ENCODE measurements around the gene NKX2-2. TPM values are rescaled to one million over a fixed set of nuclear protein-coding genes. Genes with fewer than 3 reads are reported as not detected.

The NKX2-2 gene
- total RNA-seq, 1 donor from 2014 or later: not detected

GRCh38 chr20:21509079-21509596 lies 4.7 kb downstream of the NKX2-2 start:
- FAIRE-seq (no peak), DNase-seq (ENCODE audit: low read depth) (no peak)
- Histone ChIP-seq H3K4me2 (ENCODE audit: low read length) (peak overlapping the region; percentile 83), H2AFZ (ENCODE audit: low read depth, low read length) (no peak overlapping the region), H3K27me3 (ENCODE audit: insufficient read depth, low read length) (peaks cover 77% of the 10 kb centered on the region), H3K9me3 (ENCODE audit: insufficient read depth, low read depth, low read length) (no peaks in the 10 kb centered on the region), H3K4me3 (ENCODE audit: insufficient read depth, low read depth, low read length) (no peak overlapping the region), H3K36me3 (ENCODE audit: insufficient read depth, low read length) (no peaks in the 10 kb centered on the region), H4K20me1 (ENCODE audit: insufficient read depth, low read length) (peaks cover 6% of the 10 kb centered on the region), H3K27ac (ENCODE audit: low read depth, low read length) (no peak overlapping the region), H3K79me2 (ENCODE audit: insufficient read depth, low read length) (no peaks in the 10 kb centered on the region), H3K9ac (ENCODE audit: low read length) (no peak overlapping the region), H3K4me1 (ENCODE audit: insufficient read depth, low read length) (peaks cover 16% of the 10 kb centered on the region)
- no peak overlapping the region for H3K4me3 Mint-ChIP-seq (ENCODE audit: unreplicated experiment)
- peaks cover 32% of the 10 kb centered on the region for H3K9me3 Mint-ChIP-seq (ENCODE audit: unreplicated experiment)
- TF ChIP-seq EZH2 (IDR thresholded peaks at IDR 0.05; ENCODE audit: insufficient read depth, low read length): peak; percentile 44
- TF ChIP-seq, protein P1, sequence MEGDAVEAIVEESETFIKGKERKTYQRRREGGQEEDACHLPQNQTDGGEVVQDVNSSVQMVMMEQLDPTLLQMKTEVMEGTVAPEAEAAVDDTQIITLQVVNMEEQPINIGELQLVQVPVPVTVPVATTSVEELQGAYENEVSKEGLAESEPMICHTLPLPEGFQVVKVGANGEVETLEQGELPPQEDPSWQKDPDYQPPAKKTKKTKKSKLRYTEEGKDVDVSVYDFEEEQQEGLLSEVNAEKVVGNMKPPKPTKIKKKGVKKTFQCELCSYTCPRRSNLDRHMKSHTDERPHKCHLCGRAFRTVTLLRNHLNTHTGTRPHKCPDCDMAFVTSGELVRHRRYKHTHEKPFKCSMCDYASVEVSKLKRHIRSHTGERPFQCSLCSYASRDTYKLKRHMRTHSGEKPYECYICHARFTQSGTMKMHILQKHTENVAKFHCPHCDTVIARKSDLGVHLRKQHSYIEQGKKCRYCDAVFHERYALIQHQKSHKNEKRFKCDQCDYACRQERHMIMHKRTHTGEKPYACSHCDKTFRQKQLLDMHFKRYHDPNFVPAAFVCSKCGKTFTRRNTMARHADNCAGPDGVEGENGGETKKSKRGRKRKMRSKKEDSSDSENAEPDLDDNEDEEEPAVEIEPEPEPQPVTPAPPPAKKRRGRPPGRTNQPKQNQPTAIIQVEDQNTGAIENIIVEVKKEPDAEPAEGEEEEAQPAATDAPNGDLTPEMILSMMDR (IDR thresholded peaks at IDR 0.05; ENCODE audit: insufficient read depth, low read depth, low read length): no peak
- H3K27ac Mint-ChIP-seq (ENCODE audit: unreplicated experiment): no peak overlapping the region
- no peaks in the 10 kb centered on the region for H3K4me1 Mint-ChIP-seq (ENCODE audit: low read depth, unreplicated experiment)
- H3K27me3 Mint-ChIP-seq (ENCODE audit: low read depth, unreplicated experiment): peaks cover 62% of the 10 kb centered on the region
- no peaks in the 10 kb centered on the region for H3K36me3 Mint-ChIP-seq (ENCODE audit: low read depth, unreplicated experiment)

DNA sequence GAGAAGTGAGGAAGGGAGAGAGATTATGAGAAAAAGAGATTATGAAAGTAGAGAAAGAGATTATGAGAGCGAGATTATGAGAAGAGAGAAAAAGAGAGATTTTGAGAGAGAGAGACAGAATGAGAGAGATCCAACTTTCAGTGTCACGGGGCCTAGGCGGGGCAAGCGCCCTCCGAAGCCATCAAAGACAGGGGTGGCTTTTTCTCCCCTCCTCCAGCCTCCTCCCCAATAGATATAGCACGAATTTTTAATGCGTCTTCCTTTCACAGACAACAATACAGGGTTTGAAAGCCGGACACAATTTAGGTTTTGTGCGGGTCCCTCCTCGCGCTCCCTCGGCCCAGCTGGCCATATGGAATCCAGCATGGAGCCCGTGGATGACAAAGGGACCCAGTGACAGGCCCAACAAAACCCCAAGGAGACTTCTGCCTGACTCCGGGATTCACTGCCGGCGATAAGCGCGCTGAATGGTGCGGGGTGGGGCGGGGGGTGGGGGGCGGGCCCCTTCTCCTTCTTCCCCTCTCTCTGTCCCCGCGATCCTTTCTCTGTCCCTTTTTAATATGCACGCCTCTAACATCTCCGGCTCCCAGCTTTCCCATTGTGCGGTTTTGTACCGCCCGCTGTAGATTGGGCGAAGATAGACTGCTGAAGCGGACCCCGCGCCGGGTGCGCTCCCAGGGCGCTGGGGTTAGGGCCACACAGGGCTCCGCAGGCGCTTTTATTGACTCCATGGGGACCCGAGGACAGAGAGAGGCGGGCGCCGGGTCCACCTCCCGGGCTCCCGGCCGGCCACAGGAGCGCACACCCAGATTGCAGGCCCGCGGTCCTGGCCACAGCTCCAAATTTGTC lies 5.4 kb downstream of the NKX2-2 start:
- Mint-ChIP-seq H3K9me3 (ENCODE audit: unreplicated experiment) (peaks cover 31% of the 10 kb centered on the region), H3K36me3 (ENCODE audit: low read depth, unreplicated experiment) (no peaks in the 10 kb centered on the region), H3K4me1 (ENCODE audit: low read depth, unreplicated experiment) (peaks cover 1% of the 10 kb centered on the region), H3K27ac (ENCODE audit: unreplicated experiment) (no peak overlapping the region), H3K4me3 (ENCODE audit: unreplicated experiment) (no peak overlapping the region), H3K27me3 (ENCODE audit: low read depth, unreplicated experiment) (peaks cover 60% of the 10 kb centered on the region)
- Histone ChIP-seq H3K4me2 (ENCODE audit: low read length) (peak overlapping the region; percentile 15), H3K9me3 (ENCODE audit: insufficient read depth, low read depth, low read length) (no peaks in the 10 kb centered on the region), H3K4me3 (ENCODE audit: insufficient read depth, low read depth, low read length) (no peak overlapping the region), H3K27me3 (ENCODE audit: insufficient read depth, low read length) (peaks cover 72% of the 10 kb centered on the region), H3K36me3 (ENCODE audit: insufficient read depth, low read length) (no peaks in the 10 kb centered on the region), H2AFZ (ENCODE audit: low read depth, low read length) (no peak overlapping the region), H3K27ac (ENCODE audit: low read depth, low read length) (no peak overlapping the region), H3K4me1 (ENCODE audit: insufficient read depth, low read length) (peaks cover 16% of the 10 kb centered on the region), H4K20me1 (ENCODE audit: insufficient read depth, low read length) (peaks cover 6% of the 10 kb centered on the region), H3K9ac (ENCODE audit: low read length) (no peak overlapping the region), H3K79me2 (ENCODE audit: insufficient read depth, low read length) (no peaks in the 10 kb centered on the region)
- TF ChIP-seq, protein P1 (IDR thresholded peaks at IDR 0.05; ENCODE audit: insufficient read depth, low read depth, low read length): no peak
- TF ChIP-seq EZH2 (IDR thresholded peaks at IDR 0.05; ENCODE audit: insufficient read depth, low read length): no peak
- no peak for FAIRE-seq
- no peak for DNase-seq (ENCODE audit: low read depth)

Measured in astrocyte (in vitro differentiated cells and primary cell).